Right renal cortex interstitium (tissue), 3 donors: Measurements from ENCODE around the gene GPR142. TPM values are rescaled to one million over a fixed set of nuclear protein-coding genes. Genes with fewer than 3 reads are reported as not detected.

Experiments
- DNase-seq, 3 donors: peaks; one replicate each; pipeline ENCODE4 v3.0.0-alpha.2; 2013; ENCODE audit warnings: low read depth in 3 of 3, low spot score in 2 of 3
- polyA plus RNA-seq, 3 donors: library from polyadenylated mRNA; unstranded; fragments of 120-200 nt; gene quantifications; one replicate each; pipeline ENCODE4 v1.2.1, GENCODE V29; 2013; ENCODE audit not compliant: insufficient read length in 3 of 3

Gene GPR142
- polyA plus RNA-seq, 3 donors = 0.18 TPM; not detected in 2

DNA sequence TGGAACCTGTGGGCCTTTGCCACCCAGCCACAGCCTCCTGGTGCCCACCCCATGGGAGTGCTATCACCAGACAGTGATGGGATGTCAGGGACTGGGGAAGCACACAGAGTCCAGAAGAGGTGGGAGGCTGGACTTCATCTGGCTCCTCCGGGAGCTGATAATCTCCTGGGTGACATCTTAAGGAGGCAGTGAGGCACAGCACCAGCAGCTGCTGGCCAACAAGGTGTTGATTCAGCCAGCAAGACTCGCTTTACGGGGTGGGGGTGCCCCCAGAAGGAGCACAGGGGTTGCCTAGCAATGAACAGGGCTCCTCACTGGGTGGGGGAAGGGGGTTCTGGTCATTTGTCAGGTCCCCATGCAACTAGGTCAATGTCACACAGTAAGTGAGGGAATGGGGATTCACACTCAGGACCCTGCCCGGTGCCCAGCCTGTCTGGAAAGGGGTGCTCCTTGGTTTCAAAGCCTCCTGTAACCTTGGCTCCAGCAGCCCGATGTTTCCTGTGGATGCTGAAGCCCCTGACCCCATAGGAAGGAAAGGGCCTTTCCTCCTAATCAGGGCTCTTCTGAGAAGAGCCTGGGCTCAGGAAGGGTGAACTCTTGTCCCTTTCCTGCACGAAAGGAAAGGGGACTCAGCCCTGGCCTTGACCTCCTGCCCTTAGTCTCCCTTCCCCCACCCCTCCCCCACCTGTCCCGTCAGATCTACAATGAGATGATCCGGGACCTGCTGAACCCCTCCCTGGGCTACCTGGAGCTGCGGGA lies 23.6 kb upstream of the GPR142 start:
- no peak for DNase-seq

DNA sequence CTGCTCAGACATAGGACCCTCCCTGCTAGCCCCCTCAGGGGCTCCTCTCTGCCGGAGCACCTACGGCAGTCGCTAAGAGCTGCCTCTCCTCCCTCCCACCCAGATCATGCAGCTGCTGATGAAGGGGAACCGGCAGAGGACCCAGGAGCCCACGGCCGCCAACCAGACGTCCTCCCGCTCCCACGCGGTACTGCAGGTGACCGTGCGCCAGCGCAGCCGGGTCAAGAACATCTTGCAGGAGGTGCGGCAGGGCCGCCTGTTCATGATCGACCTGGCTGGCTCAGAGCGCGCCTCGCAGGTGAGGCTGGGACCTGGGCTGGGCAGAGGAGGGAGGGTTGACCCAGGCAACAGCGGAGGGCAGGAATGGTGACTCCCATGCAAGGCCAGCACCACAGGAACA lies 22.6 kb upstream of the GPR142 start:
- DNase-seq = no peak

DNA sequence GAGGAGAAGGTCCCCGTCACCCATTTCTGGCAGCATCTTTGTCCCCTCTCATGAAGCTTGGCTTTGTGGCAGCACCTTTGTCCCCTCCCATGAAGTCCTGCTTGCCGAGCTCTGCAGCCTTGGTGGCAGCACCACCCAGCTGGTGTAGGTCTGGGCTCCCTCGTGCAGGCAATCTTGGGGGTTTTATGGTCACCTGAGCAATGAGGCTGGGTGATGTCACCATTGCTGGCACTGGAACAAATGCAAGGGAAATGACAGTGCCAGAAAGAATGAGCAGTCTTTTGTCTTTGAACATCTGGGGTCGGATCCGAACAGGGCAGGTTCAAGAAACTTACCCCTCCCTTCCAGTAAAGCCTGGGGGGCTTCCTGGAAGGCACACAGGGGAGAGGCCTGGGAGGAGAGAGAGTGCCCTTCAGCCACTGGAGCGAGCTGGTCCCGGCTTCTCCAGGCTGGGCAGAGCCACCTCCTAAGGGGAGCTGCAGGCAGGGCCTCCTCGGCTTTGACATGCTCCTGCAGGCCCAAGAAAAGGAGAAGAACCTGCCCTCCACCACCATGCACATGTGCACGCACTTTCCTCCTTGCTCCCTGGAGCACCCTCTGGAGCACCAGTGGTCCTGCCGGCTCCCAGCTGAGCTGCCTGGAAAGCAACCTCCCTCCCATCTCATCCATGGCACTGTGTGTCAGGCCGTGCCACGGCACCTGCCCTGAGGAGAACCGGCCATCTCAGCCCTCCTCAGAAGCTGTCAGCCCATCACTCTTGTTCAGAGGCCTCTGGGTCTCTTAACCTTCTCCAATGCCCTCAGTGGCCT lies 21.7 kb upstream of the GPR142 start:
- no peak for DNase-seq

DNA sequence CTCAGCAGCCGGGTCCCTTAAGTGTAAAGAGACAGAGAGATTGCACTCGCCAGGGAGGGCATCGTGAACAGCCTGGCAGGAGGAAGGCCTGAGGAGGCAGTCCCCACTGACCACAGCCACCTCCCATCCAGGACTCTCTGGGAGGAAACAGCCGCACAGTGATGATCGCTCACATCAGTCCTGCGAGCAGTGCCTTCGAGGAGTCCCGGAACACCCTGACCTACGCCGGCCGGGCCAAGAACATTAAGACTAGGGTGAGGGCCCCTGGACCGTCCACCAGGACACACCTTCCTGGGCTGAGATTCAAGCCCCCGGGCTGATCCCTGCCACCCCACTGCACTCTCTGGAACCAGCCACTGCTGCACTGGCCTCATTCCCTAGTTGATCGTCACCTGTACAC lies 19.7 kb upstream of the GPR142 start:
- DNase-seq = no peak

DNA sequence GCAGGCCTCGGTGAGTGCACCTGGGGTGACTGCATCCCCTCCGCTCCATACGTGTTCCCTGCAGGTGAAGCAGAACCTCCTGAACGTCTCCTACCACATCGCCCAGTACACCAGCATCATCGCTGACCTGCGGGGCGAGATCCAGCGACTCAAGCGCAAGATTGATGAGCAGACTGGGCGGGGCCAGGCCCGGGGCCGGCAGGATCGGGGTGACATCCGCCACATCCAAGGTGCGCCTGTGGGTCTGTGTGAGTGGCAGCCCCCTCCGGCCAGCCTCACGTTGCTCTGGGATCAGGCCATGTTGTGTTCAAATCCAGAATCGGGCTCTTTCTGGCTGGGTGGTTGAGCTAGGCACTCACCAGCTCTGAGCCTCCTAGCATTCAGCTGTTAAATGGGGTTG lies 18.2 kb upstream of the GPR142 start:
- no peak for DNase-seq

DNA sequence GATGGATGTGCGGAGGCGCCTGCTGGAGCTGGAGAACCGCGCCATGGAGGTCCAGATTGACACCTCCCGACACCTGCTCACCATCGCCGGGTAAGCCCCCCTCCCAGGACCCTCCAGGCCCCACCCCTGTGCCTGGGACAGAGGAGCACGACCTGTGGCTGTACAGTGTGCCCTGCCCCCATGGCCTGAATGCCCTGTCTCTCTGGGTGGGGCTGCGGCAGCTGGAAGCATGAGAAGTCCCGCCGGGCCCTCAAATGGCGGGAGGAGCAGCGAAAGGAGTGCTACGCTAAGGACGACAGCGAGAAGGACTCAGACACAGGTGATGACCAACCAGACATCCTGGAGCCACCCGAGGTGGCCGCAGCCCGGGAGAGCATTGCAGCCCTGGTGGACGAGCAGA lies 16.8 kb upstream of the GPR142 start:
- DNase-seq = no peak

DNA sequence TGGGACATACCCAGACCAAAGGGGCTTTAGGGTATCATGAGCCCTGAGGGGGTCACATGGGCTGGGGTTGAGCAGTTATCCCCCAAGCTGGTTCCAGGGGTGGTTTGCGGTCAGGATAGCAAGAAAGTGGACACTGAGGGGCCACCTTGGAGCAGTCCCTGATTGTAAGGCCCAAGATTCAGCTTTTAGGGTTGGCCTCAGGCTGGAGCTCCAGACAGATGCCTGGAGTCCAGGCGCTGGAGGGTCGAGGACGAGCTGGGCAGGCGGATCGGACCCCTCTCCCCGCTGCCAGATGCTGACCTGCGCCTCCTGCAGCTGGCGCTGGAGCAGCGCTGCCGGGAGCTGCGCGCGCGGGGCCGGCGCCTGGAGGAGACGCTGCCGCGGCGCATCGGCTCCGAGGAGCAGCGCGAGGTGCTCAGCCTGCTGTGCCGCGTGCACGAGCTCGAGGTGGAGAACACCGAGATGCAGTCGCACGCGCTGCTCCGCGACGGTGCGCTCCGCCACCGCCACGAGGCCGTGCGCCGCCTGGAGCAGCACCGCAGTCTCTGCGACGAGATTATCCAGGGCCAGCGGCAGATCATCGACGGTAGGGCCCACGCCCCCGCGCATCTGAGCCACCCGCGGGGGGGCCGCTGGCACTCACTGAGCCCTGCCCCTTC lies 15.6 kb upstream of the GPR142 start:
- no peak for DNase-seq

DNA sequence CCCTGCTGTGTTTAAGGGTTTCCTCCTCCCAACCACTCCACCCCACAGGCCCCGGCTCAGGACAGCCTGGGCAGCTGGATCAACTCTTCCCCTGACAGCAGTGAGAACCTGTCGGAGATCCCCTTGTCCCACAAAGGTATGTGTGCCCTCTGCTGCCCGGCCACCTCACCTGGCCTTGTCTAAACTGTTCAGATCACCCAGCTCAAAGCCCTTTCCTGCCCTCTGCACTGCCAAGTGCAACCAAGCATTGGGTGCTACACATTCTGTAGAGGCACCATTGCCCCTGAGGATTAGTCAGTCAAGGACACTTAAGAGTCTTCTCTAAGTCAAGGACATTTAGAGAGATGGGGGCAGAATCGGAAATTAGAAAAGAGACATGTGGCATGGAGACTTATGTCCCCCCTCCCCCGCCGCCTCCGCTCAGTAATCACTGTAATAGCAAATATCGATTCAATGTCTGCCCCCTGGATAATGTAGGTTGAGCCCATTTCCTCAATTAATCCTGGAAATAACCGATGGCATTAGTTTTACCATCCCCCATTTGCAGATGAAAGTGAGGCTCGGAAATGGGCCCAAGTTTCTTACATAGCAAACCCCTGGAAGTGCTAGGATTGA lies 13.8 kb upstream of the GPR142 start:
- DNase-seq = no peak

DNA sequence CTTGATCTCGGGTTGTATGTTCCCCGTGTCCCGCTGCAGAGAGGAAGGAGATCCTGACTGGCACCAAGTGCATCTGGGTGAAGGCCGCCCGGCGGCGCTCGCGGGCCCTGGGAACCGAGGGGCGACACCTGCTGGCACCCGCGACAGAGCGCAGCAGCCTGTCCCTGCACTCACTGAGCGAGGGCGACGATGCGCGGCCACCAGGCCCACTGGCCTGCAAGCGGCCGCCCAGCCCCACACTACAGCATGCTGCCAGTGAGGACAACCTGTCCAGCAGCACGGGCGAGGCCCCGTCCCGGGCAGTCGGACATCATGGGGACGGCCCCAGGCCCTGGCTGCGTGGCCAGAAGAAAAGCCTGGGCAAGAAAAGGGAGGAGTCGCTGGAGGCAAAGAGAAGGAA lies 13.2 kb upstream of the GPR142 start:
- no peak for DNase-seq

DNA sequence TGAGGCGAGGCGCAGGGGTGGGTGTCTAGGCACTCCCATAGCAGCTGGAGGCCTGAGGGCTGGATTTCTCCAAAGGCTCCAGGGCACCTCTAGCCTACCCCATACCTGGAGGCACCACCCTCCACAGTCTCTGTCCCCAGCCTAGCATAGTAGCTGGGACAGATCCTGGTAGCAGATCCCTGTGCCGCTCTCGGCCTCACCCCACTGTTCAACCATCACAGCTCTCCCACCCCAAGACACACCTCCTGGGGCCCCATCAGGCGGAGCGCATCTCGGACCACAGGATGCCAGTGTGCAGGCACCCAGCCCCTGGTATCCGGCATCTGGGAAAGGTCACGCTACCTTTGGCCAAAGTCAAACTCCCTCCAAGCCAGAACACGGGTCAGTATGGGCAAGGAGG lies 12.7 kb upstream of the GPR142 start:
- no peak for DNase-seq

DNA sequence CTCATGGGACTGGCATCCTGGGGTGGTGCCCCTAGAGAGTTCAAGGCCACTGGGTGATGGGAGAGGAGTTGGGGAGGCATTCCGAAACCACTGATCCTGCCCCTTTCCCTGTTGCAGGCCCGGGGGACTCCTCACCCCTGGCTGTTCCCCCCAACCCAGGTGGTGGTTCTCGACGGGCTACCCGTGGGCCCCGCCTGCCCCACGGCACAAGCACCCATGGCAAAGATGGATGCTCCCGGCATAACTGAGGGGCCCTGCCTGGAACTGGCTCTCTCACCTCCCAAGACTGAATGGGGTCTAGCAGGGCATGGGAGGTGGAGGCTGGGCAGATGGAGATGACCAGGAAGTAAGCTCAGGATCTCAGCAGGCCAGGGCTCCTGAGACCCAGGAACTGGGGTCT lies 12.2 kb upstream of the GPR142 start:
- DNase-seq = no peak

DNA sequence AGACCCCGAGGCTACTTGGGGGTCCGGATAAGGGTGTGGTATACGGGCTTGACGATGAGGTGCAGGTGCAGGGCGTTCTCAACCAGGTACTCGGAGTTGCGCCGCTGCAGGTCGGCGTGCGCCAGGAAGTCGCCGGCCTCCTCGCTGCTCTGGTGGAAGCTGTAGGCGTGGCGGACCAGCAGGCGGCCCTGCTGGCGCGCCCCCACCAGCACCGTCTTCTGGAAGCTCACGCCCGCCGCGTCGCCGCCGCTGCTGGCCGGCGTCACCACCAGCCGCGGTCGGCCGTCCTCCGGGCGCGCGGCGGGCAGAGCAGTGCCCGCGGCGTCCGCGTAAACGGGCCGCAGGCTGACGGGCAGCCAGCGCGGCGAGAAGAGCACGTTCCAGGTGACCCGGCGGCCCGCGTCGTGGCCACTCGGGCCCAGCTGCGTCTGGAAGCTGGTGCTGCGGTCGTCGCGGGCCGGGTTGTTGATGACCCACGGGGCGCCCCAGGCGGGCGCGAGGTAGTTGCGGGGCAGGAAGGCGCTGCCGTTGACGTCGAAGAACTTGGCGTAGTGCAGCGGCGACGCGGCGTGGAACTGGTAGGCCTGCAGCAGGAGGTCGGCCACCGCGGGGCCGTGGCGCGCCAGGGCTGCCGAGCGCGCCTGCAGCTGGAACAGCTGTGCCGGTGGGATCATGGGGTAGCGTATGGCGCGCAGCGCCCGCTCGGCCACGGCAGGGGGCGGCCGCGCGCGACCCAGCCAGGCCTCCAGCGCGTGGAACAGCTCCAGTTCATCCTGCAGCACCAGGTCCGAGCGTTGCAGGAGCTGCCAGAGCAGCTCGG lies 10.4 kb upstream of the GPR142 start:
- no peak for DNase-seq

DNA sequence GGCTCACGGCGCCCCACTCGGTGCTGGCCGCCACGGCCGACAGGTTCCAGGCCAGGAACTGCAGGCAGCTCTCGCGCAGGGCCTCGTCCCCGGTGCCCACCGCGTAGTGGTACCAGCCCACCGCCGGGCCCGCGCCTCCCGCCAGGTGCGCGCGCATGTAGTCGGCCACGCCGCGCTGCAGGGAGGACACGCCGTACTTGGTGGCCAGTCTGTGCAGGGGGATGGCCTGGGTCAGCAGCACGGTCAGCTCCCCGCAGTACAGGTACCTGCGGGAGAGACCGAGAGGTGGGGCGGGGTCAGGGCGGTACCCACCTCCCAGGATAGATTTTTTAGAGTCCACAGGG lies 9.9 kb upstream of the GPR142 start:
- DNase-seq = no peak

DNA sequence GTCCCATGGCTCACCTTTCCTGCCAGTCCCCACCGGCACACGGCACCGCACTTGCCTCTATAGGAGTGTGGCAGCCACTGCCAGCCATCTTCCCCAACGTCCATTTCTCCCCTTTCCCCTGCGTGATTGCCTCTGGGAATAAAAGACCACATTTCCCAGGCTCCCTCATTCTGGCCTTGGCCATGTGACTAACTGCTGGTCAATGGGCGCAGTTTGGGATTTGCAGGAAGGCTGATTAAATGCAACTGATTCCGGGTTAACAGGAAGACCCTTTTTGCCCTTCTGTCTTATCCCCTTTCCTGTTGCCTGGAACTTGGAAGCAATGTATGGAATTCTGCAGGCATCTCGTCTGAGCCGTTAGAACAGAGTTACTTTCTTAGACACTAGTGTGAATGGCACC lies 8.6 kb upstream of the GPR142 start:
- DNase-seq = no peak

DNA sequence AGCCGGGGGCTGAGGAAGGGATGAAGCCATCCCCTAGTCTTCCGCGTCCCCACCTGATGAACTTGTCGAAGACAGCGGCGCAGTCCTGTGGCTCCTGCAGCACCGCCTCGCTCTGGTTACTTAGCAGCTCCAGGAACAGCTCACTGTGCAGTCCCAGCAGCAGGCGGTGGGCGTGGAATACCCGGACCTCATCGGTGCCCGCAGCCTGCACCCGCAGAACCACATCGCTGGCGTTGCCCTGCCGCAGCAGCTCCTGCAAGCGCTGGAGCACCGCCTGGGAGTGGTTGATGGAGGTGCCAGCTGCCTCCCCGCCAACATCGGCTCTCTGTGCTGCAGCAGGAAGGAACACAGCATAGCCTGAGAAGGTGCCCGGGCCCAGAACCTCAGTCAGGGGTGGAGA lies 7.4 kb upstream of the GPR142 start:
- DNase-seq = no peak

DNA sequence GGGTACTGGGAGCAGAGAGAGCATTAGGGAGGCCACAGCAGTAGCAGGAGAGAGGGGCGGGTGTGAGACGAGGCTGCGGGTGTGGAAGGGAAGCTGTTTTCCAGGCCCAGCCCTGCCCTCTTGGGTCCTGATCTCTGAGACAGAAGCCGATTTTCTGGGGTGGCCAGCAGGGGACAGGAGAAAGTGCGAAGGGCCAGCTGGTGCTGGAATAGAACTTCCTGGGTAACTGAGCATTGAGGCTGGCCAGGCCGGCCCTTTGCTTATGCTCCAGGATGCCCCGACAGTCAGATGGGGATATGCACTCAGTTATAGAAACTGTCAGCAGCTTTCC lies 6.4 kb upstream of the GPR142 start:
- DNase-seq = no peak

DNA sequence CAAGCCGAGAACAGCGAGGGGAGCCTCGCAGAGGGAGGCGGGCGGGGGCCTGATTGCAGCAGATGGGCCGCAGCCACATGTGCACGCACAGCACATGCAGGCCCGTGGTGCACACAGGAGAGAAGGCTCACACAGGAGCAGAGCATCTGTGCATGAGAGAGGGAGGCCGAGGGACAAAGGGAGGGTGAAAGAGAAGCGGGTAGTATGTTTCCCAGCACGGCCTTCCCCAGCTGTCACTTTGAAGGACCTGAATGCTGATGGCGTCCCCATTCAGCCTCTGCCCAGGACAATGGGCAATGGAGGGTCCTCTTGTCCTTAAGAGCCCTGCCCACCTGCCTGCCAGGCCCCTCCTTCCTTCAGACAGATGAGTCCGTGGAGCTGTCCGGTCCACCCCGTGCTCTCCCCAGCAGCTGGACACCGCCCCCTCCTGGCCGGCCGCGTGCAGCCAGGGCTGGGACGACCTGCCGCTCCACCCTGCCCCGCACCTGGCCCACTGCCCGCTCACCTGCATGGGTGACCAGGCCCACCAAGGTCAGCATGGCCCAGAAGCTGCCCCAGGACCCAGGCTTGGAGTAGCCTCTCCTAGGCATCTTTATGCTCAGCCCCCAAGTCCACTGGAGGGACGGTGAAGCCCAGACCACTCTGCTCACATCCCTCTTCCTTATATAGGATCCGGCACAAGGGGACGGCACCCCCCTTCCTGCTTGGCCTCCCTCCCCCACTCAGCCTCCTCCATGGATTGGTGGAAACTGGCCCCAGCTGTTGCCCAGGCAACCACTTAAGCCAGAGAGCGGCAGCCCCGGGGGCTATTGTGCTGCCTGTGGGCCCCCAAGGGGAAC lies 5.9 kb upstream of the GPR142 start, which contains the start of gene BTBD17:
Gene BTBD17 (minus strand): TSS at position 639 of the 839 bp plus-strand sequence. CDS start 49 bp downstream, at position 590.
- no peak for DNase-seq

DNA sequence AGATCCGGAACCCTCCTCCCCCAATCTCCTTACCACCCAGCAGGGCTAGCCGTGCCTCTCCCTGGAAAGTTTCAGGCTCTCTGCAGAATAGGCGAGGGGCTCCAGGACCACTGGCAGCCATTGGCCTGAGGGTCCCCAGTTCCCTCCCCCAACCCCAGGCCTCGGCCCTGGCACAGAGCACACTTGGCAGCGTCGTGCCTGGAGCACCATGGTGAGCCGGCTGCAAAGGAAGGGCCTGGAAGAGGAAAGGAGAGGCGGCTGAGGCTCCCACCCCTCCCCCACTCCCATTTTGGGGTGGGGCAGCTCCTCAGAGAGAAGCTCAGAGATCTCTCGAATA lies 5.3 kb upstream of the GPR142 start:
- no peak for DNase-seq

DNA sequence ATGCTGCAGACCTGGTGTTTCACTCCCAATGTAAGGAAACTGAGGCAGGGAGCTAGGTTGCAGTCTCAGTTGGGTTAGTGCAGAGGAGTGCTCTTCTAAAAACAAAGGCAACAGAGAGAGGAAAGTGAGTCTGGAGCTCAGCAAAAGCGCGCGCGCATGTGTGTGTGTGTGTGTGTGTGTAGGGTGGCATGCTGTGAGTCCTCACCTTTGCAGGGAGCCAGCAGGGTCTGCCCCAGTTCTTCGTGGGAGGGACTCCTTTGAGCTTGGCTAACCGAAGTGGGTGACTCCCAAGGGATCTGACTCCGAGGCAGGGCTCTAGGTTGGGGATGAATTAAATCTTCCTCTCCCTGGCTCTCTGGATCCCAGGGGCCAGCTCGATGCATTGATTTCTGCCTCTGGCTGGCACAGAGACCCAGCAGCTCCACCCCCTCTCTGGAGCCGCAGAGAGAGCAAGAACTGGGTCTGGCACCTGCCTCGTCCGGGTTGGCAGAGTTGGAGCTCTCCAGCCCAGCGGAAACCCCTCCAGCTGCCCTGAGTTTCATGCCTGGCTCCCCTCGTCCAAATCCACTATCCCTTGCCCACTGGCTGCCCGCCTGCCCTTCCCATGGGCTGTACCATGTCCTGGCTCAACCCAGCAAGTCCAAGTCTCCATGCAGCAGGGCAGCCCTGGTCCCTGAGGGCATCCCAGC lies 4.4 kb upstream of the GPR142 start:
- DNase-seq = no peak
